ENCODE measurements around the gene TRIM63.

GRCh38 chr1:26094076-26094669 lies 26.7 kb upstream of the TRIM63 start:
- no peak for TF ChIP-seq CTCF (IDR thresholded peaks at IDR 0.05; ENCODE audit: low read depth, low read length)
- TF ChIP-seq POLR2A (IDR thresholded peaks at IDR 0.05; ENCODE audit: extremely low read depth, insufficient read length) = no peak
- no peak for TF ChIP-seq MYC (IDR thresholded peaks at IDR 0.05; ENCODE audit: low read depth, low read length)
- TF ChIP-seq MAX (IDR thresholded peaks at IDR 0.05; ENCODE audit: low read depth, low read length) = no peak
